Stimulated activated CD4-positive, alpha-beta T cell treated with anti-CD3 and anti-CD28 coated beads, Interleukin-1b, Interleukin-23, amount 100 ng/mL, for 1 hour (primary cell): ENCODE results near the gene CLEC20A.

Source experiments
- DNase-seq, 2 donors: peaks; one replicate each; pipeline ENCODE4 v3.0.0-alpha.2; 2020; ENCODE audit warnings: low read depth in 2 of 2

Gene CLEC20A

DNA sequence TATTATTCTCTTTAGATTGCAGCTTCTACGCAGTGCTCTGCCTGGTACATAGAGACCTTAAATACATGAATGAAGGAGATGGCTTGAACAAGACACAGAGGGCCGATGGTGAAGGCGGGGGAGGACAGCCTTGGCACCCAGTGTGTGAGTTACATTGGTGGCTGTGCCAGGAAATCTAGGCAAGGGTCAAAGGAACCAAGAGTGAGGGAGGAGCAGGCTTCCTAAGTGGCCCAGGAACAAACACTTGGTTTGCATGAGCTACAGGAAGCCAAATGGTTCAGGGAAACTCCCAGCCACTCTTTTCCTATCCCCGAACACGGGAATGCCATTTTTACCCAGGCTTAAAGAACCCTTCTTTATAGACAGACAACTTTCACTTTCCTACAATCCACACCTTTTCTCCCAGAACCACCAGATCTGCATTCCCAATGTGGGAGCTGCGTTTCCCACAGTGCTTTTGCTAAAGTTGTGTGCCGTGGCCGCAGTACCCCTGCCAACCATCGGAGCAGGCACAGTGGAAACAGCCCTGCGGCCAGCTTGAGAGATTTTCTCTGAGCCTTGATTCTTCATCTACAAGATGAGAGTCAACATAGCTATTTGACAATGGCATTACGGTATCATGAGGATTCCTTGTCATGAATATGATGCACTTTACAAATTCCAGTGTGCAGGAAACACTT, 3.5 kb upstream of the CLEC20A start:
- DNase-seq = no peak

- no peak for DNase-seq
These were observed 2.3 kb upstream of the CLEC20A start for GRCh38 chr1:178498896-178499675.

GRCh38 chr1:178497903-178498478, 1.2 kb upstream of the CLEC20A start:
- no peak for DNase-seq

- DNase-seq = no peak
These were observed 889 bp downstream of the CLEC20A start for GRCh38 chr1:178495741-178496409.

GRCh38 chr1:178495158-178495557, 1.6 kb downstream of the CLEC20A start:
- no peak for DNase-seq

GRCh38 chr1:178494569-178494971, 2.2 kb downstream of the CLEC20A start:
- no peak for DNase-seq

- DNase-seq = no peak
These were observed 3.4 kb downstream of the CLEC20A start for GRCh38 chr1:178493301-178493741.

DNA sequence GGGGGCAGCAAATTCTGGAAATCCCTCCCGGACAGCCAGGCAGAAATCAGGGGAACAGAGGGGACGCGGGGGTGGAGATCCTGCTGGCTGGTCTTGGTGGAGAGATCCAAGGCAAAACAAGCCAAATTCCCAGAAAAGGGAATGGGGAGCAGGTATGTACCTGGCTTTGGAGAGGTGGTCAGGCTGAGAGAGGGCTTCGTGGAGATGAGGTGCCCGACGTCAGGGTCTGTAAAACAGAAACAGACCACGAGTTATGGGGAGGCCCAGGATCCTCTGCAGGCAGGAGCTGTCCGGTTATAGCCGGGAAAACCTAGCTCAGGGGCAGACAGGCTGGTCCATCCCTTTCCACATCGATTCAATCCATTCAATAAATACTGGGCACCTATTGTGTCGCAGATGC, 4.4 kb downstream of the CLEC20A start:
- DNase-seq = no peak

DNA sequence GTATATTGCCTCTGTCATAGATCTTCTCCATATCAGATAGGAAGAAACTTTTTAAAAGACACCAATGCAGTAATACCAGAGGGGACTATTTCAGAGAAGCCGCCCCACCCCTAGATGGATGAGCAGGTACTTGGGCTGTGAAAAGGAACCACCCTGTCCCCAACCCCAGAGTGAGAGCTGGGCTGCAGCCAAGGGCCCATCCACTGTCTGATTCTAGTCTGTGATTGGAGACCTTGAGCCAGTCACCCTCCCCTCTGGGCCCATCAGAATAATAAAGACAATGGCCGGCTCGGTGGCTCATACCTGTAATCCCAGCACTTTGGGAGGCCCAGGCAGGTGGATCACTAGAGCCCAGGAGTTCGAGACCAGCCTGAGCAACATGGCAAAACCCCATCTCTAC, 5.0 kb downstream of the CLEC20A start:
- DNase-seq = no peak

GRCh38 chr1:178490967-178491366, 5.8 kb downstream of the CLEC20A start:
- no peak for DNase-seq

GRCh38 chr1:178490136-178490535, 6.6 kb downstream of the CLEC20A start:
- no peak for DNase-seq

DNA sequence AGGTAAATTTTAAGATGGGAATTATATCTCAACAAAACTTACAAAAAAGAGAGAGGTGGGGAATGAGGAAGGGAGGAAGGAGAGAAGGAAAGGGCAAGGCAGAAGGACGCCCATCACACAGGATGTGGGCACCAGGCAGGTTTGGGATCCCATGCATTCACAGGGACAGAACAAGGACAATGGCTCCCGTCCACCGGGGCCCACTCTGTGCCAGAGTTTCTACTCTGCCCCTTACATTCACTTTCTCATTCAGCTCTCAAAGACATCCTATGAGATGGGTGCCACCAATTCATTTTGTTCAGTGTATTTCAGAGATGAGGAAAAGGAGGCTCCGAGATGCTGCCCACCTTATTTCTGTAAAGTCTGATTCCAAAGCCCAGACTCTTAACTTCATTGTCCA, 7.4 kb downstream of the CLEC20A start:
- no peak for DNase-seq

DNA sequence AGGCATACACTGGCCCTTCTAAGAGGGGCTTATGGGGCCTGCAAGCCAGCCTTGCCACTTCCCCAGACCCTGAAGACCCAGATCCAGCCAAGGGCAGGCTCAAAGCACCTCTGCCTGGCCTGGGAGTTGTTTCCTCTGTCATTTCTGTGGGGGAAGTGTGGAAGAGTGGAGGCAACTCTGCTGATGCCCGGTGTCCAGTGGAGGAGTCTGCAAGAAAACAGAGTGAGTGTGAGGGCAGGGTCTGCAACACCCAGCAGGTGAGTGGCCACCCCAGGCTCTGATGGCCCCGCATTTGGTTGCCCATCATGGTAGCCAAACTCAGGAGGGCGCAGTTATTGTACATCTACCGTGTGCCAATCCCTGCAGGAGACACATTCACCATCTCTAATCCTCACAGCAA, 8.4 kb downstream of the CLEC20A start:
- DNase-seq = no peak

DNA sequence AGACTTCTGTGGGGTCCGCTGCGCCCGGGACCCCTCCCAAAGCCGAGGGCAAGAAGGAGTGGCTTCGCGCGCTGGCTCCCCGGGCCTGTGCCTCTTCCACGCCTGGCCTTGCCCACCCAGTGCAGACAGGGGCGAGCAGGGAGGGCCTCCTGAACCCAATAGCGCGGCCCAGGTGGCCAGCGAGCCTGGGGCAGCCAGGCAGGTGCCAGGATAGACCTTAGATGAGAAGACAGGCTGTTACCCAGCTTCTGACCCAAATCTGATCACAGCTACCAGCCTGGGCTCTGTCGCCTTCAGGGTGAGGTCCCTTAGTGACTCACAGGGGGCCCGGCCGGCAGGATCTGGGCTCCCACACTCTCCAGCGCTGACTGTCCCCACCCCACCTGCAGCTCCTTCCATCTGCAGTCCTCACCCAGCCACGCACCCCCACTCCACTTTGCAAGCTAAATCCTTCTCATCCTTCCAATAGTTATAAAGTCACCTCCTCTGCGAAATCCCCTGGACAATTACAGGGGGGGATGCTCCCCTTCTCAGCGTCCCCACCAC, 9.6 kb downstream of the CLEC20A start:
- no peak for DNase-seq

DNA sequence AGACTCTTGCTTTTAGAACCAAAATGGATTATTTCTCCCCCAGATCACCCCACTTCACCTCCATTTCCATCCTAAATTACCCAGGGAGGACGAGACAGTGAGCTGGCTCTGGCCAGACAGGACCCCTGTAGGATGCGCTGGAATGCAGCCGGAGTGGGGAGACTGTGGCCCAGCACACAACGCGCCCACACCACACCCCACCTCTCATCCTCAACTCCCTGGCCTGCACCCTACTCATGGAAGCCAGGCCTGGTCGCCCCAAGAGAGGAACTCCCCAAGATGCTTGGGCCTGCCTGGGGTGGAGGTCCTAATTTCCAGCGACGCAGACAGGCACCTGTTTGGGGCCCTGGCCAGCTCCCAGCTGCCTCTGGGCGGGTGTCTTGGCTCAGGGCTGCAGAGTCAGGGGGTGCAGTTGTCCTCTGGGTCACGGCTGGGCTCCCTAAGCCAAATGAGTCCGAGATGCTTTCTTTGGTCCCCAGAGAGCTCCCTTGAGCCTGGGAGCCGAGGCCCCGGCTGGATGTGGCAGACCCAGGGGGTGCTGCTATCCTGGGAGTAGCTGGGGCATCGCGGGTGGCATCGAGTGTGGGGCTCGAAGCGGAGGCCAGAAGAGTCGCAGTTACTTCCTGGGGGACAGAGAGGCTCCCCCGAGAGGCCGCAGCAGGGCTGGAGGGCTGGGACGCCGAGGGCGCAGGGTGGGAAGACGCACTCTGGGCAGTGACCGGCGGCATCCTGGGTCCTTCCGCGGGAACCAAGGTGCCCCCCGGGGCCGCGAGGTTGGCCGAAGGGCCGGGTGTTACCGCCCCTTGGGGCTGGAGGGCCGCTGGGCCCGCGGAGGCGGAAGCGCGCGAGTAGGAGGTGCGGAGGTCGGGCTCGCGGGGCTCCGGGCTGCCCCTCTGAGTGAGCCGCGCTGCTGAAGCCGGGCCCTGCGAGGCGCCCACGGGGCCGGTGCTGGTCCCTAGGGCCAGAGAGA, 10.4 kb downstream of the CLEC20A start:
- DNase-seq = no peak

GRCh38 chr1:178485541-178485981, 11.2 kb downstream of the CLEC20A start:
- DNase-seq = no peak

DNA sequence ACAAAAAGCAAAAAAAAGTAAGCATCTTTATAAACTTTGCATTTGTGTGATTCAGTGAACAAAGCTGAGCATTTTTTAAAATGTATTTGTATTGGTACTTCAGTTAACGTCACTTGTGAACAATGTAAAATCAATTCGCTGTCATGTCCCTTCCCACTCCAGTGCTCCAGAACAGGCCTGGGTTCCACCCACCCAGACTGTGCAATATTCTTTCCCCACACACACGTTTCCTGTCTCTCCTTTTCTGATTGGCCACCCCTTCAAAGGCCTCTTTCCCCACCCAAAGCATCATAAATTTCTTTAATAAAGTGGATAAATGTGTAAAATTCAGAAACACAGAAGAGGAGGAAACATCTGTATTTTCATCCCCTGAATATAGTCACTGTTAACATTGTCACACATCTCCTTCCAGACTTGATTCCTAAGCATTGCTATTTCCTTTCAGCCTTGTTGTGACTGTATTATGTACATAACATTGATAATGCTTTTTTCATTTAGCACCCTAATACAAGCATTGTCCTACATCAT, 12.0 kb downstream of the CLEC20A start:
- DNase-seq = no peak

- no peak for DNase-seq
These were observed 13.4 kb downstream of the CLEC20A start for GRCh38 chr1:178483251-178483957.

- DNase-seq = no peak
These were observed 18.9 kb downstream of the CLEC20A start for GRCh38 chr1:178477841-178478240.

DNA sequence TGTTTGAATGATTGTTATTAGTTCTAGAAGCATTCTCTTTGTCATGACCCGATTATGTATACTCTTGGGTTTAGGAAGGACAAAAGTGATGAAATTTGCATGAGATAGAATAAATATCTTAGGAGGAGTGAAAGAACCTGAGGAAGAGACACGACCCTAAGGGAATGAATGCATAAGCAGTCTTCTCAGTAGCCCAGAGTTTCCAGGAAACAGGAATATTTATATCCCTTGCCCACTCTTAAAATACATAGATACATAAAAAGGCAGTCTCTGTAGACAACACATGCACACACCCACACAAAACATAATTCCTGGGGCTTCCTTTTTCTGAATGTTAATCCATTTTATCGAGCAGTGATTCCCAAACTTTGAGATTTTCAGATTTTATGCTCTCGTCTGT, 19.4 kb downstream of the CLEC20A start:
- DNase-seq = no peak
